GM12878 (cell line): Measurements from ENCODE around the gene ZNF212. TPM values are rescaled to one million over a fixed set of nuclear protein-coding genes. Genes with fewer than 3 reads are reported as not detected.

ENCODE experiments used
- ATAC-seq: fragments of 200-7000 bp; cut with Tn5 transposase; 3 replicates; pipeline ENCODE4 v1.9.1; 2020; ENCODE audit warnings: mild to moderate bottlenecking, moderate library complexity
- BruUV-seq: library from RNA; stranded (reverse); fragments of 400-500 nt; replicated peaks from 2 replicates; lab custom pipeline; 2021; lab: Mats Ljungman, UMichigan
- CTCF ChIA-PET: fragments of 300-600 bp; sonication (Branson Sonifier 250); formaldehyde crosslinking; extraction: SDS; loops from one replicate; lab custom pipeline; 2021; ENCODE audit warnings: inconsistent platforms; lab: Yijun Ruan, JAX
- POLR2A ChIA-PET: fragments of 350-600 bp; formaldehyde crosslinking; extraction: SDS; loops from one replicate; lab custom pipeline; 2021; ENCODE audit warnings: inconsistent platforms; lab: Charles Lee
- RAD21 ChIA-PET: fragments of 300-600 bp; sonication (Branson Sonifier 250); formaldehyde crosslinking; loops from one replicate; lab custom pipeline; 2023; ENCODE audit warnings: antibody characterized with exemption; ENCODE audit not compliant: unreplicated experiment; lab: Charles Lee
- SMC1A ChIA-PET: fragments of 300-600 bp; sonication (Branson Sonifier 250); formaldehyde crosslinking; loops from one replicate; lab custom pipeline; 2023; ENCODE audit not compliant: unreplicated experiment, uncharacterized antibody; lab: Charles Lee
- DNase-seq: peaks from one replicate; pipeline ENCODE4 v3.0.0-alpha.2; 2011; ENCODE audit warnings: low read depth, low spot score
- FAIRE-seq: peaks from 3 replicates; lab custom pipeline; 2011; peaks lifted over from hg19 to GRCh38; lab: Jason Lieb, UNC
- H2AFZ ChIP-seq: 2 replicates; pipeline ENCODE4 v1.6.0; 2011; ENCODE audit warnings: low read depth, low read length, control low read depth; ENCODE audit not compliant: control insufficient read depth
- H3K27ac ChIP-seq: 2 replicates; pipeline ENCODE4 v1.5.1; 2011; ENCODE audit warnings: control low read depth; ENCODE audit not compliant: control insufficient read depth, insufficient read depth
- H3K27me3 ChIP-seq, 2 experiments: replicated peaks in 1 of 2; 2 replicates each; pipeline versions ENCODE4 v1.6.0 to v1.6.1; 2011; ENCODE audit warnings: low read length in 1 of 2; ENCODE audit not compliant: control insufficient read depth in 2 of 2, insufficient read depth in 2 of 2
- H3K36me3 ChIP-seq, 2 experiments: 2 replicates each; pipeline ENCODE4 v1.5.1; 2011; ENCODE audit warnings: low read length in 1 of 2; ENCODE audit not compliant: control insufficient read depth in 2 of 2, insufficient read depth in 2 of 2
- H3K4me1 ChIP-seq: 2 replicates; pipeline ENCODE4 v1.6.1; 2011; ENCODE audit warnings: mild to moderate bottlenecking, low read length, moderate library complexity, mixed read lengths; ENCODE audit not compliant: control insufficient read depth, insufficient read depth
- H3K4me2 ChIP-seq: 2 replicates; pipeline ENCODE4 v1.6.0; 2011; ENCODE audit warnings: control low read depth; ENCODE audit not compliant: control insufficient read depth, insufficient read depth
- H3K4me3 ChIP-seq: fragments of 200-600 bp; sonication (generic); 2 replicates; pipeline ENCODE4 v1.5.1; 2016
- H3K79me2 ChIP-seq: 2 replicates; pipeline ENCODE4 v1.6.0; 2011; ENCODE audit warnings: low read length; ENCODE audit not compliant: control insufficient read depth, insufficient read depth
- H3K9ac ChIP-seq: 2 replicates; pipeline ENCODE4 v1.8.0; 2011; ENCODE audit warnings: low read length, control low read depth, mixed read lengths; ENCODE audit not compliant: control insufficient read depth, insufficient read depth
- H3K9me3 ChIP-seq: replicated peaks from 3 replicates; pipeline ENCODE4 v1.5.1; 2011; ENCODE audit warnings: mild to moderate bottlenecking, low read length; ENCODE audit not compliant: control insufficient read depth, insufficient read depth
- H4K20me1 ChIP-seq: 2 replicates; pipeline ENCODE4 v1.6.0; 2011; ENCODE audit not compliant: control insufficient read depth, insufficient read depth
- ATF2 ChIP-seq: IDR thresholded peaks from 2 replicates; pipeline ENCODE4 v1.6.1; 2012; ENCODE audit warnings: low read length, inconsistent platforms
- ATF7 ChIP-seq: fragments of 450-650 bp; IDR thresholded peaks from 2 replicates; pipeline ENCODE4 v1.6.1; 2016; ENCODE audit warnings: low read depth, mild to moderate bottlenecking
- BCLAF1 ChIP-seq: fragments of 450-650 bp; IDR thresholded peaks from 2 replicates; pipeline ENCODE4 v1.6.1; 2017; ENCODE audit warnings: antibody characterized with exemption, mild to moderate bottlenecking, moderate library complexity
- CHD2 ChIP-seq: IDR thresholded peaks from 2 replicates; pipeline ENCODE4 v1.6.1; 2011; ENCODE audit warnings: low read depth, low read length, improper control_type of control experiment, borderline replicate concordance
- KAT2A ChIP-seq: conservative IDR thresholded peaks from 2 replicates; pipeline ENCODE4 v1.6.1; 2011; ENCODE audit warnings: low read depth, low read length; ENCODE audit not compliant: control insufficient read depth
- NFYA ChIP-seq: IDR thresholded peaks from 2 replicates; pipeline ENCODE4 v1.6.1; 2011; ENCODE audit warnings: low read depth, mild to moderate bottlenecking, low read length, improper control_type of control experiment, borderline replicate concordance
- NKRF ChIP-seq: fragments of 450-650 bp; conservative IDR thresholded peaks from 2 replicates; pipeline ENCODE4 v1.6.1; 2017; ENCODE audit warnings: mild to moderate bottlenecking, moderate library complexity
- RUNX3 ChIP-seq: IDR thresholded peaks from 2 replicates; pipeline ENCODE4 v1.6.1; 2012; ENCODE audit warnings: low read length, inconsistent platforms
- SREBF2 ChIP-seq: IDR thresholded peaks from 2 replicates; pipeline ENCODE4 v1.6.1; 2012; ENCODE audit warnings: mild to moderate bottlenecking, low read length
- TCF3 ChIP-seq: IDR thresholded peaks from 2 replicates; pipeline ENCODE4 v1.6.1; 2012; ENCODE audit warnings: low read depth, mild to moderate bottlenecking, low read length, borderline replicate concordance; ENCODE audit not compliant: insufficient read depth
- ZBTB33 ChIP-seq: fragments of 450-650 bp; IDR thresholded peaks from 2 replicates; pipeline ENCODE4 v1.6.1; 2017; ENCODE audit warnings: mild to moderate bottlenecking
- ZBTB40 ChIP-seq: fragments of 450-650 bp; IDR thresholded peaks from 2 replicates; pipeline ENCODE4 v1.6.1; 2016; ENCODE audit warnings: mild to moderate bottlenecking, moderate library complexity, borderline replicate concordance
- WGBS: methylation state at CpG from one replicate; pipeline ENCODE4 v1.1.6; 2016; ENCODE audit warnings: low lambda C conversion rate; ENCODE audit not compliant: insufficient replicate concordance, insufficient coverage; ENCODE audit errors: missing lambda C conversion rate; 5-methylcytosine and 5-hydroxymethylcytosine counted together
- in situ Hi-C: fragments of 300-500 bp; cut with MboI; formaldehyde crosslinking; loops from 9 replicates; pipeline ENCODE4 v1.14.3; 2018; ENCODE audit warnings: mixed read lengths
- intact Hi-C: fragments of 100-400 bp; cut with micrococcal nuclease; formaldehyde crosslinking; loops from one replicate; pipeline ENCODE4 v1.14.2; 2022; ENCODE audit not compliant: unreplicated experiment
- polyA plus RNA-seq, 11 experiments: library from polyadenylated mRNA; depleted of rRNA in 4 of 11; unstranded in 6 of 11; stranded (reverse) in 5 of 11; fragments of >200 nt; fragmentation: Nextera tagmentation in 4 of 11; fragmentation: Illumina TruSeq in 1 of 11; extraction: Ambion mirVana in 4 of 11; extraction: Trizol in 1 of 11; gene quantifications; 1 replicate in 1 of 11; 2 replicates in 10 of 11; pipeline versions ENCODE4 v1.2.1 to v1.2.3, GENCODE V29; 2011 to 2016; ENCODE audit warnings: inconsistent platforms in 2 of 11, missing spikeins in 2 of 11, low read depth in 1 of 11
- total RNA-seq, 4 experiments: library from RNA; depleted of rRNA in 3 of 4; stranded (reverse); fragments of >200 nt in 3 of 4; fragmentation: Illumina TruSeq in 1 of 4; extraction: Trizol in 1 of 4; gene quantifications; 2 replicates each; pipeline versions ENCODE4 v1.2.1 to v1.2.3, GENCODE V29; 2013 to 2021

The ZNF212 gene
- total and polyA plus RNA-seq, 10 of the 15 experiments (the other 5 are each of a cell fraction or from before 2014, with no cell fraction given): 1.2 to 11.6 (median 5.4) TPM

GRCh38 chr7:149217570-149217969 lies 21.9 kb upstream of the ZNF212 start:
- Histone ChIP-seq H3K79me2 (no peaks in the 10 kb centered on the region), H3K9ac (no peak overlapping the region), H4K20me1 (no peaks in the 10 kb centered on the region), H3K27ac (no peak overlapping the region), H3K9me3 (no peaks in the 10 kb centered on the region), H3K4me2 (no peak overlapping the region), H3K36me3 (peaks cover 17 to 26% of the 10 kb centered on the region in 2 experiments), H3K4me1 (no peaks in the 10 kb centered on the region), H2AFZ (no peak overlapping the region), H3K27me3 (no peaks in the 10 kb centered on the region), H3K4me3 (no peak overlapping the region)
- ChIA-PET POLR2A (interaction anchor here (0.7 kb wide), 1 partner anchor 149 kb away, joined by 5 read pairs; no protein-coding TSS in a partner anchor), SMC1A (no interaction called here), CTCF (no interaction called here), RAD21 (no interaction called here)
- intact Hi-C loops: no loop called here
- ATAC-seq (no peak), DNase-seq (no peak), FAIRE-seq (no peak)
- WGBS: over 99% methylated on average over 6 of the region's 6 CpGs
- no TSS peak for BruUV-seq
- in situ Hi-C loops: no loop called here
- TF ChIP-seq RUNX3: no peak
- TF ChIP-seq ATF2: no peak
- no peak for TF ChIP-seq SREBF2
- TF ChIP-seq TCF3: no peak
- TF ChIP-seq ZBTB40: no peak
- no peak for TF ChIP-seq NFYA
- no peak for TF ChIP-seq NKRF
- no peak for TF ChIP-seq KAT2A
- no peak for TF ChIP-seq ATF7
- TF ChIP-seq ZBTB33: no peak
- no peak for TF ChIP-seq BCLAF1
- no peak for TF ChIP-seq CHD2
